Stomach smooth muscle (tissue), 2 donors: Measurements from ENCODE around the gene NAA10.

ENCODE experiments used
- H3K27ac ChIP-seq: one replicate; pipeline ENCODE4 v1.7.0; 2013; ENCODE audit warnings: mild to moderate bottlenecking, low read length, inconsistent platforms
- H3K27me3 ChIP-seq, 2 donors: one replicate each; pipeline ENCODE4 v1.7.0; 2013; ENCODE audit warnings: low read length in 2 of 2; ENCODE audit not compliant: insufficient read depth in 2 of 2, control insufficient read depth in 1 of 2
- H3K36me3 ChIP-seq, 2 donors: one replicate each; pipeline ENCODE4 v1.7.0; 2013; ENCODE audit warnings: low read length in 2 of 2; ENCODE audit not compliant: control insufficient read depth in 2 of 2, insufficient read depth in 2 of 2
- H3K4me1 ChIP-seq: one replicate; pipeline ENCODE4 v1.7.0; 2013; ENCODE audit warnings: low read length; ENCODE audit not compliant: control insufficient read depth, insufficient read depth
- H3K4me3 ChIP-seq, 2 donors: one replicate each; pipeline ENCODE4 v1.7.0; 2013; ENCODE audit warnings: low read length in 2 of 2
- H3K9ac ChIP-seq, 2 donors: one replicate each; pipeline ENCODE4 v1.7.0; 2013; ENCODE audit warnings: low read length in 2 of 2, mild to moderate bottlenecking in 1 of 2
- H3K9me3 ChIP-seq, 2 donors: one replicate each; pipeline ENCODE4 v1.7.0; 2013; ENCODE audit warnings: low read length in 2 of 2; ENCODE audit not compliant: control insufficient read depth in 2 of 2
- donor health status: healthy.
- donor health status: Pancreatic carcinoma.

NAA10 gene

GRCh38 chrX:153971450-153972367 lies 36.9 kb upstream of the NAA10 start, which contains the start of gene HCFC1:
Gene HCFC1 (minus strand): TSS chrX:153971818. CDS start chrX:153970840, 978 bp downstream.
- peaks cover 47% of the 10 kb centered on the region for H3K4me1 ChIP-seq
- peak within 1 kb of the TSS; percentile 70 to 96 for H3K4me3 ChIP-seq
- no peaks in the 10 kb centered on the region for H3K36me3 ChIP-seq
- peak within 1 kb of the TSS; percentile 99 for H3K27ac ChIP-seq
- peaks cover 0 to 7% of the 10 kb centered on the region in 2 donors for H3K27me3 ChIP-seq
- H3K9me3 ChIP-seq: no peaks in the 10 kb centered on the region
- H3K9ac ChIP-seq: peak within 1 kb of the TSS; percentile 96 to 97

- Histone ChIP-seq H3K4me1 (peaks cover 53% of the 10 kb centered on the region), H3K9me3 (no peaks in the 10 kb centered on the region), H3K9ac (peak overlapping the region; percentile 96 to 97), H3K36me3 (no peaks in the 10 kb centered on the region), H3K27me3 (peaks cover 0 to 7% of the 10 kb centered on the region in 2 donors), H3K27ac (peak overlapping the region; percentile 99), H3K4me3 (peak overlapping the region; percentile 70 to 96)
Observed at GRCh38 chrX:153971124-153971449, 36.2 kb upstream of the NAA10 start.

GRCh38 chrX:153970357-153971123 lies 35.7 kb upstream of the NAA10 start:
- H3K9me3 ChIP-seq: no peaks in the 10 kb centered on the region
- H3K9ac ChIP-seq: peak overlapping the region; percentile 80 to 96
- peaks cover 59% of the 10 kb centered on the region for H3K4me1 ChIP-seq
- H3K36me3 ChIP-seq: no peaks in the 10 kb centered on the region
- peak overlapping the region; percentile 99 for H3K27ac ChIP-seq
- peak overlapping the region; percentile 70 to 96 for H3K4me3 ChIP-seq
- H3K27me3 ChIP-seq: peaks cover 0 to 7% of the 10 kb centered on the region in 2 donors

- peak overlapping the region; percentile 61 to 62 for H3K9ac ChIP-seq
- peaks cover 62% of the 10 kb centered on the region for H3K4me1 ChIP-seq
- no peaks in the 10 kb centered on the region for H3K9me3 ChIP-seq
- H3K27ac ChIP-seq: peak overlapping the region; percentile 99
- no peaks in the 10 kb centered on the region for H3K36me3 ChIP-seq
- peak overlapping the region; percentile 54 to 96 for H3K4me3 ChIP-seq
- peaks cover 0 to 7% of the 10 kb centered on the region in 2 donors for H3K27me3 ChIP-seq
Observed at GRCh38 chrX:153969904-153970356, 35.1 kb upstream of the NAA10 start.

DNA sequence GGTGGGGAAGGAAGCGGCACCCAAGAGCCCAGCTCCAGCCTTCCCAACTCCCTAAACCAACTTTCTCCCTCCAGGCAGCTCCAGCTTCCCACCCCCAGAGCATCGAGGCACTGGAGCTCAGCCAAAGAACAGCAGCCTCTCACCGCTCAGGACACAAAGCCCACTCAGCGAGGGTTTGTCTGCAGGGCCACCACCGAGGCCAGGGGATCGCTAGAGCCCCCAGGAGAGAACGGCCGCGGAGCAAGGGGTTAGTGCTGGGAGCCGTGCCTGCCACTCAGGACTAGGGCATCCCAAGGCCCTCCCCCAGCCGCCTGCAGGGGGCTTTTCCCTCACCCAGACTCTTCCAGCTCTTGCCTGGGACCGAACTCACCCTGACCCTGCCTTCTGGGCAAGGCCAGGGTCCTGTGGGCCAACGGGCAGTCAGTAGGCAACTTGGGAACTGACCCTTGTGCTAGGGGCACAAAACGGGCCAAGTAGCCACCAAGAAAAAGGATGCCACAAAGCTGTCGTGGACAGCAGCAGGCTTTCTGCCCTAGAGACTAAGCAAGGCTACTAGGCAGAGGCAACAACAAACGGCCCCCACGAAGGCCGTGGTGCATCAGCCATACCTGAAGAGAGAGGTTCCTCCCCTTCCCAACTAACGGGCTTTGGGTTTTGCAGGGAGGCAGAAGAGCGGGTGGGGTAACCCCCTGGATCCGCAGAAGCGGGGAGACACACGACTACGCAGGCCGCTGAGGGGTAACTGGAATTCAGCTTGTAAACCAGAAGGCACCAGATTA lies 34.5 kb upstream of the NAA10 start:
- H3K4me3 ChIP-seq: peak overlapping the region; percentile 54 to 96
- peaks cover 56% of the 10 kb centered on the region for H3K4me1 ChIP-seq
- H3K9me3 ChIP-seq: no peaks in the 10 kb centered on the region
- H3K27me3 ChIP-seq: peaks cover 0 to 6% of the 10 kb centered on the region in 2 donors
- peak overlapping the region; percentile 99 for H3K27ac ChIP-seq
- H3K36me3 ChIP-seq: no peaks in the 10 kb centered on the region
- H3K9ac ChIP-seq: peak overlapping the region; percentile 61 to 62

GRCh38 chrX:153968754-153969124 lies 33.9 kb upstream of the NAA10 start:
- H3K9ac ChIP-seq: peak overlapping the region; percentile 33 to 62
- no peaks in the 10 kb centered on the region for H3K9me3 ChIP-seq
- H3K27me3 ChIP-seq: peaks cover 0 to 6% of the 10 kb centered on the region in 2 donors
- H3K36me3 ChIP-seq: no peaks in the 10 kb centered on the region
- H3K4me1 ChIP-seq: peaks cover 50% of the 10 kb centered on the region
- H3K27ac ChIP-seq: peak overlapping the region; percentile 99
- peak overlapping the region; percentile 54 to 96 for H3K4me3 ChIP-seq

DNA sequence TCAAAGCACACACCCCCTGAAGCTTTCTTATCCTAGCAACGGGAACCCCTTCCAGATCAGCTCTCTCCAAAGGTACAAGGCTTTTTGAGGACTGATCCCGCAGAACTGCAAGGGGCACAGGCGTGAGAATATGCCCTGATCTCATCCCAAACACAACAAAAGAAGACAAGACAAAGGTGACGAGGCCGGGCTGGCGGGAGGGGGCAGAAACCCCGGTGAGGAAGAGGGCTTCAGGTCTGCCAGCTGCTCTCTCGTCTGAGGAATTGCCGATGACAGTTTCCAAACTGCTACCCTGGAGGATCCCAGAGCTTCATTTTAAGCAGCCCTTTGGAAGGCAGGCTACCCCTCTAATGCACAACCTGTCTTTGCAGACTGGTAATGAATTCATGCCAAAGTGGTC lies 33.4 kb upstream of the NAA10 start:
- peak overlapping the region; percentile 99 for H3K27ac ChIP-seq
- peaks cover 0 to 6% of the 10 kb centered on the region in 2 donors for H3K27me3 ChIP-seq
- H3K9me3 ChIP-seq: no peaks in the 10 kb centered on the region
- peaks cover 48% of the 10 kb centered on the region for H3K4me1 ChIP-seq
- H3K9ac ChIP-seq: peak overlapping the region in 1 of 2 donors; percentile 33
- no peaks in the 10 kb centered on the region for H3K36me3 ChIP-seq
- H3K4me3 ChIP-seq: peak overlapping the region; percentile 54 to 96

DNA sequence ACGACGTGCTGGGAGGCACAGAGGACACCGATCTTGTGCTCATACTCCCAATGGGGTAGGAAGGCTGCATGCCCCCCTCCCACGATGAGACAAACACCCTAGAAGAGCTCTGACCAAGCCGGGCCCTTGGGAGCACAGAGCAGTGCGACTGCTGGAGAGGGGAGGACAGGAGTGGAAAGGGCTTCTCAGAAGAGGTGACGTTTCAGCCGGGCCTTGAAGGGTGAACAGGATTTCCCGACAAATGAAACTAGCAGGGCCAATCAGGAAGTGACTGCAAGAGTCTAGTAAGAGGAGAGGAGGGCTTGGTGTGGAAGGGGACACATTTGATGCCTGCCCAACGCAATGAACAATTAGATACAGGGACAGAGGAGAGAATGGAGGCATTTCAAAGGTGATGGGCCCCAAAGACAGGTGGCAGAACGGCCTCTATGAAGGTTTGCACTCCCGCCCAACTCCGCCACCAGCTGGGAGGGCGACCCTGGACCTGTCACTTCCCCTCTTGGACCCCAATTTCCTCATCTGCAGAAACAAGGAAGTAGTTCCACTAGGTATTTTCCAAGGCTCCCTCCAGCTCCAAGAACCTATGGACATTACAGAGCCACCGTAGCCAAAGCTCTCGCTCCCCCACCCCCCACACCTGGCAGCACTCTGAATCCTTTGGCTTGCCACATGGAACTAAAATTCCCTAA lies 32.8 kb upstream of the NAA10 start:
- Histone ChIP-seq H3K9ac (no peak overlapping the region), H3K27me3 (peaks cover 0 to 6% of the 10 kb centered on the region in 2 donors), H3K9me3 (no peaks in the 10 kb centered on the region), H3K4me1 (peaks cover 46% of the 10 kb centered on the region), H3K27ac (peak overlapping the region; percentile 99), H3K4me3 (peak overlapping the region; percentile 54 to 96), H3K36me3 (peaks cover 2 to 3% of the 10 kb centered on the region in 2 donors)

- Histone ChIP-seq H3K4me3 (peak overlapping the region in 1 of 2 donors; percentile 52), H3K27ac (peak overlapping the region; percentile 99), H3K27me3 (peaks cover 0 to 7% of the 10 kb centered on the region in 2 donors), H3K36me3 (peaks cover 3 to 5% of the 10 kb centered on the region in 2 donors), H3K9me3 (no peaks in the 10 kb centered on the region), H3K4me1 (peaks cover 46% of the 10 kb centered on the region), H3K9ac (peak overlapping the region in 1 of 2 donors; percentile 21)
Observed at GRCh38 chrX:153966841-153967535, 32.2 kb upstream of the NAA10 start.
